ENCODE results near the gene FILIP1L.

Gene FILIP1L

GRCh38 chr3:100128565-100128964 lies 14.3 kb upstream of the FILIP1L start:
- H3K9me2 ChIP-seq (replicated peaks; ENCODE audit: insufficient read depth, low read length) = no peaks in the 10 kb centered on the region
- no peak overlapping the region for H3K4me2 ChIP-seq (ENCODE audit: low read depth, low read length)
- no peak for DNase-seq
- no peaks in the 10 kb centered on the region for H3K4me1 ChIP-seq (ENCODE audit: low read length)
- H4K20me1 ChIP-seq (ENCODE audit: insufficient read depth, low read length) = no peaks in the 10 kb centered on the region
- no peak overlapping the region for H3K27ac ChIP-seq (ENCODE audit: low read length)
- no peaks in the 10 kb centered on the region for H3K36me3 ChIP-seq (replicated peaks; ENCODE audit: insufficient read depth, low read length)
- H3K4me3 ChIP-seq (ENCODE audit: low read length) = no peak overlapping the region
- H3K27me3 ChIP-seq (replicated peaks; ENCODE audit: insufficient read depth, low read length) = no peaks in the 10 kb centered on the region
- no peaks in the 10 kb centered on the region for H3F3A ChIP-seq (ENCODE audit: insufficient read depth, low read length)
- H3K9ac ChIP-seq (ENCODE audit: low read length) = no peak overlapping the region
- H3K9me3 ChIP-seq (replicated peaks; ENCODE audit: insufficient read depth, low read length) = no peaks in the 10 kb centered on the region
- TF ChIP-seq EZH2 (optimal IDR thresholded peaks at IDR 0.05; ENCODE audit: low read depth, low read length) (no peak), CTCF (IDR thresholded peaks at IDR 0.05; ENCODE audit: low read length) (no peak), EZH2phosphoT487 (IDR thresholded peaks at IDR 0.05; ENCODE audit: low read length) (no peak)
- no peaks in the 10 kb centered on the region for H3K79me2 ChIP-seq (ENCODE audit: low read length)
- H2AFZ ChIP-seq (ENCODE audit: low read length) = no peak overlapping the region

GRCh38 chr3:100127792-100128191 lies 13.5 kb upstream of the FILIP1L start:
- Histone ChIP-seq H3K27me3 (replicated peaks; ENCODE audit: insufficient read depth, low read length) (no peaks in the 10 kb centered on the region), H2AFZ (ENCODE audit: low read length) (no peak overlapping the region), H3K9ac (ENCODE audit: low read length) (no peak overlapping the region), H3K4me3 (ENCODE audit: low read length) (no peak overlapping the region), H3K4me2 (ENCODE audit: low read depth, low read length) (no peak overlapping the region), H3K79me2 (ENCODE audit: low read length) (no peaks in the 10 kb centered on the region), H4K20me1 (ENCODE audit: insufficient read depth, low read length) (no peaks in the 10 kb centered on the region), H3K36me3 (replicated peaks; ENCODE audit: insufficient read depth, low read length) (no peaks in the 10 kb centered on the region), H3K4me1 (ENCODE audit: low read length) (no peaks in the 10 kb centered on the region), H3K27ac (ENCODE audit: low read length) (no peak overlapping the region), H3K9me2 (replicated peaks; ENCODE audit: insufficient read depth, low read length) (no peaks in the 10 kb centered on the region), H3F3A (ENCODE audit: insufficient read depth, low read length) (no peaks in the 10 kb centered on the region), H3K9me3 (replicated peaks; ENCODE audit: insufficient read depth, low read length) (no peaks in the 10 kb centered on the region)
- TF ChIP-seq EZH2phosphoT487 (IDR thresholded peaks at IDR 0.05; ENCODE audit: low read length) = no peak
- no peak for DNase-seq

- Histone ChIP-seq H3K9me2 (replicated peaks; ENCODE audit: insufficient read depth, low read length) (no peaks in the 10 kb centered on the region), H3K4me2 (ENCODE audit: low read depth, low read length) (no peak overlapping the region), H2AFZ (ENCODE audit: low read length) (no peak overlapping the region), H3K9me3 (replicated peaks; ENCODE audit: insufficient read depth, low read length) (no peaks in the 10 kb centered on the region), H3K36me3 (replicated peaks; ENCODE audit: insufficient read depth, low read length) (no peaks in the 10 kb centered on the region), H3K27ac (ENCODE audit: low read length) (no peak overlapping the region), H4K20me1 (ENCODE audit: insufficient read depth, low read length) (no peaks in the 10 kb centered on the region), H3K9ac (ENCODE audit: low read length) (no peak overlapping the region), H3K4me3 (ENCODE audit: low read length) (no peak overlapping the region), H3K79me2 (ENCODE audit: low read length) (no peaks in the 10 kb centered on the region), H3K27me3 (replicated peaks; ENCODE audit: insufficient read depth, low read length) (no peaks in the 10 kb centered on the region), H3F3A (ENCODE audit: insufficient read depth, low read length) (no peaks in the 10 kb centered on the region), H3K4me1 (ENCODE audit: low read length) (no peaks in the 10 kb centered on the region)
- no peak for DNase-seq
- TF ChIP-seq CTCF (IDR thresholded peaks at IDR 0.05; ENCODE audit: low read length) (no peak), EZH2 (optimal IDR thresholded peaks at IDR 0.05; ENCODE audit: low read depth, low read length) (no peak), EZH2phosphoT487 (IDR thresholded peaks at IDR 0.05; ENCODE audit: low read length) (no peak)
Observed at GRCh38 chr3:100125161-100125938, 11.0 kb upstream of the FILIP1L start.

- no peak overlapping the region for H3K4me3 ChIP-seq (ENCODE audit: low read length)
- H3K9me2 ChIP-seq (replicated peaks; ENCODE audit: insufficient read depth, low read length) = no peaks in the 10 kb centered on the region
- H4K20me1 ChIP-seq (ENCODE audit: insufficient read depth, low read length) = no peaks in the 10 kb centered on the region
- no peaks in the 10 kb centered on the region for H3K36me3 ChIP-seq (replicated peaks; ENCODE audit: insufficient read depth, low read length)
- no peaks in the 10 kb centered on the region for H3F3A ChIP-seq (ENCODE audit: insufficient read depth, low read length)
- H3K9me3 ChIP-seq (replicated peaks; ENCODE audit: insufficient read depth, low read length) = no peaks in the 10 kb centered on the region
- H3K4me2 ChIP-seq (ENCODE audit: low read depth, low read length) = no peak overlapping the region
- H3K27me3 ChIP-seq (replicated peaks; ENCODE audit: insufficient read depth, low read length) = no peaks in the 10 kb centered on the region
- TF ChIP-seq CTCF (IDR thresholded peaks at IDR 0.05; ENCODE audit: low read length) (no peak), EZH2phosphoT487 (IDR thresholded peaks at IDR 0.05; ENCODE audit: low read length) (no peak), EZH2 (optimal IDR thresholded peaks at IDR 0.05; ENCODE audit: low read depth, low read length) (no peak)
- H3K79me2 ChIP-seq (ENCODE audit: low read length) = no peaks in the 10 kb centered on the region
- no peak for DNase-seq
- H3K27ac ChIP-seq (ENCODE audit: low read length) = no peak overlapping the region
- H3K4me1 ChIP-seq (ENCODE audit: low read length) = no peaks in the 10 kb centered on the region
- H3K9ac ChIP-seq (ENCODE audit: low read length) = no peak overlapping the region
- no peak overlapping the region for H2AFZ ChIP-seq (ENCODE audit: low read length)
Observed at GRCh38 chr3:100124201-100124761, 10.0 kb upstream of the FILIP1L start.

Data from MM.1S (cell line).